H1 (cell line): ENCODE data around the gene ADK. TPM values are rescaled to one million over a fixed set of nuclear protein-coding genes. Genes with fewer than 3 reads are reported as not detected.

Source experiments
- KDM4A ChIP-seq: IDR thresholded peaks from one replicate; pipeline ENCODE4 v1.7.1; 2012; ENCODE audit warnings: low read depth, mild to moderate bottlenecking, moderate library complexity, low read length, inconsistent platforms; ENCODE audit not compliant: severe bottlenecking
- MAFK ChIP-seq: IDR thresholded peaks from 2 replicates; pipeline ENCODE4 v1.6.1; 2012; ENCODE audit warnings: low read depth, mild to moderate bottlenecking, improper control_type of control experiment, low read length
- PHF8 ChIP-seq: fragments of 200-600 bp; sonication (generic); conservative IDR thresholded peaks from 2 replicates; pipeline ENCODE4 v1.7.1; 2012; ENCODE audit warnings: low read depth, mild to moderate bottlenecking, inconsistent platforms, low read length, moderate library complexity
- RFX5 ChIP-seq: IDR thresholded peaks from 2 replicates; pipeline ENCODE4 v1.6.1; 2011; ENCODE audit warnings: low read depth, low read length, improper control_type of control experiment, borderline replicate concordance
- SAP30 ChIP-seq: fragments of 300-600 bp; sonication (generic); IDR thresholded peaks from 2 replicates; pipeline ENCODE4 v1.7.1; 2012; ENCODE audit warnings: low read length, moderate library complexity, mild to moderate bottlenecking, inconsistent platforms; ENCODE audit not compliant: insufficient read depth, insufficient replicate concordance
- SUZ12 ChIP-seq: fragments of 200-600 bp; sonication (generic); IDR thresholded peaks from 2 replicates; pipeline ENCODE4 v1.6.1; 2012; ENCODE audit warnings: mild to moderate bottlenecking, inconsistent platforms, low read length, moderate library complexity, mixed read lengths
- TCF12 ChIP-seq: IDR thresholded peaks from 2 replicates; pipeline ENCODE4 v1.6.1; 2011; ENCODE audit warnings: low read depth, mild to moderate bottlenecking, low read length
- polyA plus RNA-seq, 7 experiments: library from polyadenylated mRNA; depleted of rRNA in 3 of 7; stranded (reverse) in 5 of 7; unstranded in 2 of 7; fragments of >200 nt in 5 of 7; fragments of 200-250 nt in 2 of 7; gene quantifications; 1 replicate in 5 of 7; 2 replicates in 1 of 7; 4 replicates in 1 of 7; pipeline versions ENCODE4 v1.2.1 to v1.2.3, GENCODE V29; 2011 to 2013; ENCODE audit warnings: missing spikeins in 2 of 7, mixed read lengths in 2 of 7
- total RNA-seq: library from RNA; stranded (reverse); fragmentation: NEBNext Ultra II Directional; extraction: Animal tissue kit (Norgen Biotek cat#: 25700); gene quantifications from 2 replicates; pipeline ENCODE4 v1.2.1, GENCODE V29; 2021

The ADK gene
- total and polyA plus RNA-seq, 2 of the 8 experiments (the other 6 are each of a cell fraction or from before 2014, with no cell fraction given), result 12.3 to 42.4 TPM

GRCh38 chr10:74439213-74439612 lies 288.2 kb downstream of the ADK start (continued):
- no peak for TF ChIP-seq TCF12
- no peak for TF ChIP-seq MAFK
- TF ChIP-seq KDM4A, result no peak
- TF ChIP-seq PHF8, result no peak
- no peak for TF ChIP-seq SAP30
- TF ChIP-seq RFX5, result no peak
- TF ChIP-seq SUZ12, result no peak
- TF ChIP-seq, all 59 proteins: peak for 0
